NT2/D1 (cell line): ENCODE data around the gene HSD17B4.

Experiments
- SUZ12 ChIP-seq: IDR thresholded peaks from 2 replicates; pipeline ENCODE4 v1.6.1; 2011; ENCODE audit not compliant: insufficient read length, insufficient read depth; ENCODE audit errors: extremely low read depth
- YY1 ChIP-seq: IDR thresholded peaks from 2 replicates; pipeline ENCODE4 v1.6.1; 2011; ENCODE audit not compliant: insufficient read length, insufficient read depth
- ZNF274 ChIP-seq: IDR thresholded peaks from 2 replicates; pipeline ENCODE4 v1.6.1; 2011; ENCODE audit warnings: mild to moderate bottlenecking, low read depth, low read length

DNA sequence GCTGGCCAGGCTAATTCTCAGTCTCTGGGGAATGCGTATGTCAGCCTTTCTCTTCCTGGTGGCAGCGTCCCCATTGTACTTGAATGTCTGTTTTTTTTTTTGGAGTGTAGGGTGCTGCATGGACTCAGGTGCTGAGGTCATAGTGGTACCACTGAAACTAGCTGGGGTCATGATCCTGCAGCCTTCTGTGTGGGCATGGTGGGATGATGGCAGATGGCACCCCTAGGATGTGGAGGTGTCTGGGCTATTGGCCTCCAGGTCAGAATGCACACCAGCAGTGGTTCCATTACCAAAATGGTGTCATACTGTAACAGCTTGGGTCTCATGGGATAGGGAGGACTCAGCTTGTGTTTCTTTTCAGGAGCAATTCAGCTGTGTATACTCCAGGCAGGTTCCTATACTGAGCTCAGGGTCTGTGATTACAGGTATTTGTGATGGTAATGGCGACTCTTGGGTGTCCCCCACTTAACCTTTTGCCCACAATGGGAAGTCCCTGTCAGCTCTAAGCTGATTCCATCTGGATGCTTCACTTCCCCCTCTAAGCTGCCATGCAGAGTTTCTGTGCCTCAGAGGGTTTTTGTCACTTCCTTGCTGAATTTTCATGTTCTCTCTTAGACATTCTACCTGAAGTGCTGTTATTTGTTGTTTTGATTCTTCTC is 17.9 kb downstream of the HSD17B4 start:
- TF ChIP-seq ZNF274, result no peak
- TF ChIP-seq YY1, result no peak
- no peak for TF ChIP-seq SUZ12
